ENCODE results near the gene PRDM11.

DNA sequence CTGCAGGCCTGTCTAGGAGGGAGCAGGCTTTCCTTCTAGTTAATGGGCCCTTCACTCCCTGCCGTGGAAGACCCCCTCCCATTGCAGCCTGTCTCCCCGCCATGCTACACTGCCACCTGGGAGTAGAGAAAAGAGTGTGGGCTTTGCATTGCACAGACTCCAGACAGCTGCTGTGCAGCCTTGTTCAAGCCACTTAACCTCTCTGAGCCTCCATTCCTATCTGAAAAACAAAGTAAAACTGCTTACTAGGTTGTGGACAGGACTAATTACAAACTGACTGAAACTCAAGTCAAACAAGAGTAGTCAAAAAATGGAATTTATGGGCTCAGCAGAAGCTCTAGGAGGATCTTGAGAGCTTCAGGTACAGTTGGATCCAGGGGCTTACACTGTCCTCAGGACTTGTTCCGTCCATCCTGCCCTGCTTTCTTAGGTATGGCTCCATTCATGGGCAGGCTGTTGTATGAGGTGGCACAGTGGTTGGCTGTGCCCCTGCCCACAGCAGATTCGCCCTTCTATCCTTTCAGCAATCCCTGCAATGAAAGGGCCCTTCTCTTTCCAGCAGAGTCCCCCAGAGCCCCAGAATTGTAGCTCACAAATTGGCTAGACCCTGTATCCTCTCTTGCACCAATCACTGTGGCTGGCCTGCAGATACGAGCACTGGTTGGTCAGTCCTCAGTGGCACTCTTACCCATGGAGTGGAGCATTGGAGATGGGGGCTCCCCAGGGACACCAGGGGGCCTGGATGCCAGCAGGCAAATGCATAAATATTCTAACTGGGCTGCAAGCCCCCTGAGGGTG is 19.6 kb downstream of the PRDM11 start:
- TF ChIP-seq, protein P1, sequence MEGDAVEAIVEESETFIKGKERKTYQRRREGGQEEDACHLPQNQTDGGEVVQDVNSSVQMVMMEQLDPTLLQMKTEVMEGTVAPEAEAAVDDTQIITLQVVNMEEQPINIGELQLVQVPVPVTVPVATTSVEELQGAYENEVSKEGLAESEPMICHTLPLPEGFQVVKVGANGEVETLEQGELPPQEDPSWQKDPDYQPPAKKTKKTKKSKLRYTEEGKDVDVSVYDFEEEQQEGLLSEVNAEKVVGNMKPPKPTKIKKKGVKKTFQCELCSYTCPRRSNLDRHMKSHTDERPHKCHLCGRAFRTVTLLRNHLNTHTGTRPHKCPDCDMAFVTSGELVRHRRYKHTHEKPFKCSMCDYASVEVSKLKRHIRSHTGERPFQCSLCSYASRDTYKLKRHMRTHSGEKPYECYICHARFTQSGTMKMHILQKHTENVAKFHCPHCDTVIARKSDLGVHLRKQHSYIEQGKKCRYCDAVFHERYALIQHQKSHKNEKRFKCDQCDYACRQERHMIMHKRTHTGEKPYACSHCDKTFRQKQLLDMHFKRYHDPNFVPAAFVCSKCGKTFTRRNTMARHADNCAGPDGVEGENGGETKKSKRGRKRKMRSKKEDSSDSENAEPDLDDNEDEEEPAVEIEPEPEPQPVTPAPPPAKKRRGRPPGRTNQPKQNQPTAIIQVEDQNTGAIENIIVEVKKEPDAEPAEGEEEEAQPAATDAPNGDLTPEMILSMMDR (IDR thresholded peaks at IDR 0.05; ENCODE audit: low read depth, low read length, missing input control): no peak
- TF ChIP-seq GABPA (IDR thresholded peaks at IDR 0.05 in 1 of 2, conservative IDR thresholded peaks at IDR 0.05 in 1 of 2): no peak
- no peak for TF ChIP-seq SP1 (IDR thresholded peaks at IDR 0.05)

Measured in liver (tissue), 3 donors.